HG03103 (cell line): ENCODE data around the gene KRTAP4-11.
"Not testable (repeated sequence)": the region's sequence is repeated elsewhere in the genome, so short reads cannot be mapped to it uniquely, and the experiment has no call there.

Experiments used
- ATAC-seq: cut with Tn5 transposase; IDR thresholded peaks from one replicate; pipeline ENCODE4 v1.9.1; 2021; ENCODE audit warnings: low read depth; ENCODE audit not compliant: unreplicated experiment

The KRTAP4-11 gene

DNA sequence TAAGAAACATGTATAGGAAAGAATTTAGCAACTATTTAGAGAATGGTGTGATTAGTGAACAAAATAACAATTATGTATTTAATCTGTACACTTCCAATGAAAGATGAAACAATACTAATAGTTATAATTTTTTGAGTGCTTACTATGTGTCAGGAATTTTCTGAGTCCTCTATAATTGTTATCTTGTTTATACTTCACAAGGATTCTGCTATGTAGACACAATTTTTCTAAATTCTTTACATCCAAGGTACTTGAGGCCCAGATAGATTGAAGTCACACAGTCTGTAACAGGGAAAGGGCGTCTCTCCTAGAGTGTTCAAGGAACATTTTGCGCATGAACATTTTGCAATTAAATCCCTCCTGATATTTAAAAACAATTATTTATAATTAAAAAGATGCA lies 6.9 kb upstream of the KRTAP4-11 start:
- ATAC-seq = no peak

DNA sequence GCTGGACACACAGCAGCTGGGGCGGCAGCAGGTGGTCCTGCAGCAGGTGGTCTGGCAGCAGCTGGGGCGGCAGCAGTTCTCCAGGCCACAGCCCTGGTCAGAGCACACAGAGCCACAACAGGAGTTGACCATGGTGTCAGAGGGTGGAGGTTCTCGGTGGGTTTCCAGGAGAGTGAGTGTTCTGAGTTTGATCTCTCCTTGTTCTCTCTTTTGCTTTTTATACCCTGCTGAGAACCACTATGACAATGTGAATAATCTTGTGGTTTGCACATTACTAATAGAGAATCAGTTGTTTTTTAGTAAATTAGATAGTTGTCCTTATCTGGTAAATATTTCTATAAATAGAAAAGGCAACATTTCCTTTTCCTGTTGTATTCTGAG lies 5.8 kb upstream of the KRTAP4-11 start, which contains the start of gene KRTAP4-12:
Gene KRTAP4-12 (minus strand): TSS at position 192 of the 381 bp plus-strand sequence. CDS start 60 bp downstream, at position 132.
- not testable (repeated sequence) for ATAC-seq

- ATAC-seq = not testable (repeated sequence)
These were observed 5.3 kb upstream of the KRTAP4-11 start for GRCh38 chr17:41123292-41123990.

DNA sequence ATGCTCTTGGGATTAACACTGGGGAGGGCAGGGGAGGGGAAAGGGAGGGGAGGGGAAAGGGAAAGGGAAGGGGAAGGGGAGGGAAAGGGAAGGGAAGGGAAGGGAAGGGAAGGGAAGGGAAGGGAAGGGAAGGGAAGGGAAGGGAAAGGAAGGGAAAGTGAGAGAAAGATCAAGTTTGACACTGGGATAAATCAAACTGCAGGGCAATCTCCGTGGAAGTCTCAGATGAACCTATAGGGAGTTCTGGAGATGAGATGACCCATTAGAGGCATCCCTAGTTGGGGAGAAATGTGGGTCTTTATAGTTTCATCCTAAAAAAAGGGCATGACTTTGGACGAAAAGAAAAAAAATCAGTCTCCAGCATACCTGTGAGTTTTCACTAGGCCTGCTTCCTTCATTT lies 3.6 kb upstream of the KRTAP4-11 start:
- no peak for ATAC-seq

GRCh38 chr17:41119696-41120690 lies 1.8 kb upstream of the KRTAP4-11 start:
- not testable (repeated sequence) for ATAC-seq

- ATAC-seq = no peak
These were observed 548 bp upstream of the KRTAP4-11 start for GRCh38 chr17:41118721-41119120.

DNA sequence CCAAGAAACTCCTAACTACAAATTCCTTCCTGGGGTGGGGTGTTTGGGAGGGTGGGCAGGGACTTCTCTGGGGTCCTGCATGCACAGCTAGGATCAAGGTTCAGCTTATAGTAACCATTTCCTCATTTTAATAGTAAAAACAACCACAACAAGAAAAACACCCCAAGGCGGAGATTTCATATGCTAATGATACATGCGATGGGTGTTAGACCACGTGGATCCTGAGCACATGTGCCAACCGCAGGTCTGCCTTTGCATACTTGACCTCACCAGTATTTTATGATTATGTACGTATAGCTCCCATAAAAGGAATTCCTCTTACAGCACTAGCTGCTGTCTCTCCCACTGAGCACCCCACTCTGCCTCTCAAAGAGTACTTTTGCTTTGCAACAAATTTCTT lies 1.9 kb downstream of the KRTAP4-11 start:
- no peak for ATAC-seq

GRCh38 chr17:41111151-41111885 lies 6.9 kb downstream of the KRTAP4-11 start:
- ATAC-seq = no peak

DNA sequence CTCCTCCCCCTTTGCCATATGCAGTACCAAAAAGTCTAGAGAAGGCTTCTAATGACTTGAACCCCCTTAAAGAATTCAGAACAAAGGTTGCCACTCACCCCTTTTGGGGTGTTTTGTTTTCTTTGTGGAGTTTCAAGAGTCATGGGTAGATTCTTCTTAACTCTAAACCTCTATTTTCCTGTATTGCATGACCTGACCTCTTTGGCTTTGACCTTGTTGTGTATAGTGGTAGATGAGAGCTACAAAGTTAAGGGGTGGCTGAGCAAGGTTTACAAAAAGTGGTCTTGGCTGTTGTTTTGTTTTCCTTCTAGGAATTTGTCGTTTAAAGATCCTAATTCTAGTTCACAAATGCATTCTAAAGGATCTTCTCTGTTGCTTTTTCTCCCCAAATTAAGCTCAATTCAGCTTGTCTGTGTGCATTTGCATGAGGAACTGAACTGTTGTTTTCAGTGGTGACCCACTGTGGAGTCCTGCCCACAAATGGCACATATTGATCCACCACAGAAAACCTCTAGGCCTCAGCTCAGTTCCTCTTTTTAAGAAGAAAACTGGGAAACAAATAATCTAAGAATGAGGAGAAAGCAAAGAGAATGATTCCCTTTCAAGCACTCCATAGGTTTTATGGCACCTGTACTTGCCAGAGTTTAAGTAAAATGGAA lies 9.3 kb downstream of the KRTAP4-11 start:
- ATAC-seq = not testable (repeated sequence)

GRCh38 chr17:41107941-41108450 lies 10.2 kb downstream of the KRTAP4-11 start:
- no peak for ATAC-seq

- not testable (repeated sequence) for ATAC-seq
These were observed 12.8 kb downstream of the KRTAP4-11 start, which contains the start of gene KRTAP4-9 for GRCh38 chr17:41105347-41105746. KRTAP4-9 (plus strand) TSS chr17:41105389; CDS start chr17:41105389, 0 bp downstream.

DNA sequence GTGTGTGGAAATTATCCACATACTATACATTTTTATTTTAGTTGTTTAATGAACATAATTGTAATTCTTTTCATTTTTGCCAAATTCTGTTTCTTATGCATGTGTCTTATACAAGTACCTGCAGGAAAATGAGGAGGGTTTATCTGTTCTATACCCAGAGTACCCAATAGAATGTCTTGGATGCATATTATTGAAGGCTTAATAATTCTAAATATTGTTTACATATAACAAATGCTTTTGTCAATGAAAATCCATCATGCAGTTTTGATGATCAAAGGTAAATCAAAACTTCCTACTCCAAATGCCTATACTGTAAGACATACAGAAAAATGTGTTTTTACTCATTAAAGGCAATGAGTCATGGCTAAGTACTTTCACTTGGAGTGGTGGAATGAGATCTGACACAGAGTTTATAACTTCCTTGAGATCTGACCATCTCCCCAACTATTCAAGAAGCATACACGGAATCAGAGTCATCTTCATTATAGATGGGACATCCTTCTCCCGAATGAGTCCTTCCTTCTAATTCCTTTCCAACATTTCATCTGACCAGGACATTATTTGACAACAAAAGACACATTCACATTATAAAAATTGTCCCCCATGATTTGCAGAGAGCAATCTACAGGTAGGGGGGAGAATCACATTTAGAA lies 13.7 kb downstream of the KRTAP4-11 start:
- ATAC-seq = not testable (repeated sequence)

DNA sequence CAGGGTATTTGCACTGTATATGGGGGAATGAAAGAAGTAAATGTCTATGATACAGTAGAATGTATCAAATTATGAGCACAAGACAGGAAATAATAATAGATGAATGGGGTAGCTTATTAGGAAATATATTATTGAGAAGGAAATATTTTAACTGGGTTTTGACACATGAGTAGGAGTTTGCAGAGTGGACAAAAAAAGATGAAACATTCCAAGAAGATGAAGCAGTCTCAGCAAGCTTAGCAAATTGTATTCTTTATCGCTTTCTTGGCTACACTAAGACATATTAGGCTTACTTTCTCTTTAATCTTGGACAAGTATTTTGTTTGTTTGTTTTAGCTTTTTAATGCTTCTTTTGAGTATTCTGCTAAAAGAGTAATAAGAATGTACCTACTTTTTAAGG lies 14.3 kb downstream of the KRTAP4-11 start:
- no peak for ATAC-seq

- ATAC-seq = no peak
These were observed 16.4 kb downstream of the KRTAP4-11 start, which contains the start of gene KRTAP4-16 for GRCh38 chr17:41101586-41102259. KRTAP4-16 (minus strand) TSS chr17:41102209; CDS start chr17:41102209, 0 bp downstream.

DNA sequence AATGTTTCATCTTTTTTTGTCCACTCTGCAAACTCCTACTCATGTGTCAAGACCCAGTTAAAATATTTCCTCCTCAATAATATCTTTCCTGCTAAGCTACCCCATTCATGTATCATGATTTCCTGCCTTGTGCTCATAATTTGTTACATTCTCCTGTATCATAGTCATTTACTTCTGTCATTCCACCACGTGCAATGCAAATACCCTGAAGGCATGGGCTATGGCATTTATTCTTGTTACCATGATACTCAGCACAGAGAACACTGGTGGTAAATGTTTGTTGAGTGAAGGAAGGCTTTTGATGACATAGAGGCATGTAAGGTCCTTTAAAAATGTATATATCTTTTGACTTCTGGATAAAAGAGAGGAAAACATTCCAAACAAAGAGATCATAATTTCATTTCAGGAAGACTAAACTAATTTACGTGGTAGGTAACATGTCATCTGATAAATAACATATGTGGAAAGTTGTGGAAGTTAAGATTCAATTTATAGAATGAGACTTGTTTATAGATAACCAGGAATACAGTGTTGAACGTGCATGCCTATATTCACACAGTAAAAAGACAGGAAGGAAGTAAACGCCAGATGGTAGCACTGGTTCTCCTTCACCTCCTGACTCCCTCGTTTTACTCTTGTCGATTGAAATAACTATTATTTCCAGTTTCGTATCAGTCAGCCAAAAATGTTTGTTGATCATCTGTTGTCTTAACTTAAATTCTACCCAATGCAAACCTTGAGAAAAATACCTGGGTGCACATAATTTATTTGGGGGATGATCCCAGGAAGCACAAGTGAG lies 18.3 kb downstream of the KRTAP4-11 start:
- not testable (repeated sequence) for ATAC-seq

GRCh38 chr17:41098481-41098880 lies 19.7 kb downstream of the KRTAP4-11 start:
- ATAC-seq = no peak

- ATAC-seq = no peak
These were observed 20.1 kb downstream of the KRTAP4-11 start, which contains the start of gene KRTAP4-8 for GRCh38 chr17:41098042-41098441. KRTAP4-8 (minus strand) TSS chr17:41098142; CDS start chr17:41098084, 58 bp downstream.

GRCh38 chr17:41096055-41096454 lies 22.1 kb downstream of the KRTAP4-11 start:
- no peak for ATAC-seq
